ENCODE data around the gene HSD17B14. TPM values are rescaled to one million over a fixed set of nuclear protein-coding genes. Genes with fewer than 3 reads are reported as not detected.

Gene HSD17B14
- total and polyA plus RNA-seq, 2 of the 13 experiments (the other 11 are each of a cell fraction or from before 2014, with no cell fraction given): 0.58 to 1.2 TPM

- TF ChIP-seq ZNF687 (CRISPR knock-in tag; IDR thresholded peaks at IDR 0.05) (peak; percentile 66), ZNF569 (CRISPR knock-in tag; IDR thresholded peaks at IDR 0.05; ENCODE audit: borderline replicate concordance) (no peak), YEATS2 (CRISPR knock-in tag; IDR thresholded peaks at IDR 0.05; ENCODE audit: borderline replicate concordance) (peak; percentile 72; the same call in 1 of the 2 replicates), ZEB1 (IDR thresholded peaks at IDR 0.05; ENCODE audit: insufficient replicate concordance, low read depth) (peak; percentile 47), ZBTB40 (IDR thresholded peaks at IDR 0.05) (no peak), ZBTB40 (CRISPR knock-in tag; IDR thresholded peaks at IDR 0.05) (peak; percentile 15; the same call in 1 of the 2 replicates), ZNF451 (CRISPR knock-in tag; IDR thresholded peaks at IDR 0.05) (peak; percentile 74; the same call in 1 of the 2 replicates), SSRP1 (CRISPR knock-in tag; IDR thresholded peaks at IDR 0.05) (no peak), NFE2L1 (CRISPR knock-in tag; IDR thresholded peaks at IDR 0.05; ENCODE audit: borderline replicate concordance) (no peak), ZNF768 (CRISPR knock-in tag; IDR thresholded peaks at IDR 0.05) (0 out of 2 replicates have a peak, but pooled peaks have one; percentile 51), SMAD9 (CRISPR knock-in tag; IDR thresholded peaks at IDR 0.05) (no peak), ZNF891 (CRISPR knock-in tag; IDR thresholded peaks at IDR 0.05) (peak; percentile 59; the same call in 1 of the 2 replicates), ATF7 (IDR thresholded peaks at IDR 0.05) (no peak), ATF7 (CRISPR knock-in tag; IDR thresholded peaks at IDR 0.05) (0 out of 2 replicates have a peak, but pooled peaks have one; percentile 28)
These were observed 41.1 kb downstream of the HSD17B14 start (continued) for GRCh38 chr19:48795055-48795684.

All from HepG2 (cell line).